Breast epithelium (tissue), 3 donors: Measurements from ENCODE around the gene C20orf141.
"Not testable (repeated sequence)": the region's sequence is repeated elsewhere in the genome, so short reads cannot be mapped to it uniquely, and the experiment has no call there.

Experiments used
- CTCF ChIP-seq, 3 donors: fragments of 450-650 bp; IDR thresholded peaks; one replicate each; pipeline ENCODE4 v1.5.1; 2016 to 2017; ENCODE audit warnings: antibody characterized with exemption in 3 of 3, mild to moderate bottlenecking in 3 of 3, moderate library complexity in 3 of 3
- POLR2A ChIP-seq: fragments of 450-650 bp; IDR thresholded peaks from one replicate; pipeline ENCODE4 v1.6.1; 2016; ENCODE audit warnings: antibody characterized with exemption, mild to moderate bottlenecking, moderate library complexity
- POLR2AphosphoS5 ChIP-seq, 3 donors: sonication (generic); formaldehyde crosslinking; IDR thresholded peaks; one replicate each; pipeline ENCODE4 v1.6.1; 2017; ENCODE audit warnings: antibody characterized with exemption in 3 of 3

- not testable (repeated sequence) for TF ChIP-seq POLR2AphosphoS5 (IDR thresholded peaks at IDR 0.05); POLR2A; CTCF (IDR thresholded peaks at IDR 0.05)
Observed at GRCh38 chr20:2807929-2808328, 6.9 kb upstream of the C20orf141 start.
